CD4-positive, CD25-positive, alpha-beta regulatory T cell (primary cell): ENCODE data around the gene PTPN7. TPM values are rescaled to one million over a fixed set of nuclear protein-coding genes. Genes with fewer than 3 reads are reported as not detected.
"Not testable (repeated sequence)": the region's sequence is repeated elsewhere in the genome, so short reads cannot be mapped to it uniquely, and the experiment has no call there.

Source experiments
- ATAC-seq, 2 donors: fragments of 150-1000 bp; cut with Tn5 transposase; one replicate each; pipeline ENCODE4 v1.10.0; 2021; ENCODE audit warnings: low read depth in 2 of 2, moderate number of reproducible peaks in 2 of 2, moderate library complexity in 1 of 2
- DNase-seq, 3 donors: peaks; one replicate each; pipeline versions ENCODE4 v3.0.0 to v3.0.0-alpha.2; 2012 to 2022; ENCODE audit warnings: mixed read lengths in 1 of 3
- H3K27ac ChIP-seq: one replicate; pipeline ENCODE4 v1.7.0; 2013; ENCODE audit warnings: mild to moderate bottlenecking, low read length; ENCODE audit not compliant: insufficient read depth, poor library complexity, severe bottlenecking
- H3K27me3 ChIP-seq: one replicate; pipeline ENCODE4 v1.7.0; 2013; ENCODE audit warnings: low read length; ENCODE audit not compliant: control insufficient read depth, insufficient read depth
- H3K36me3 ChIP-seq: one replicate; pipeline ENCODE4 v1.7.0; 2013; ENCODE audit warnings: mild to moderate bottlenecking, low read length, moderate library complexity; ENCODE audit not compliant: control insufficient read depth, insufficient read depth
- H3K4me1 ChIP-seq: 2 replicates; pipeline ENCODE4 v1.7.0; 2013; ENCODE audit warnings: mild to moderate bottlenecking, low read length; ENCODE audit not compliant: insufficient read depth, control insufficient read depth, poor library complexity, severe bottlenecking
- H3K4me3 ChIP-seq: one replicate; pipeline ENCODE4 v1.7.0; 2013; ENCODE audit warnings: low read depth, mild to moderate bottlenecking, low read length, moderate library complexity
- H3K9me3 ChIP-seq, 2 experiments: 1 replicate in 1 of 2; 2 replicates in 1 of 2; pipeline ENCODE4 v1.7.0; 2013; ENCODE audit warnings: low read length in 2 of 2, mild to moderate bottlenecking in 1 of 2, moderate library complexity in 1 of 2; ENCODE audit not compliant: control insufficient read depth in 2 of 2
- H3K27ac Mint-ChIP-seq, 3 donors: one replicate each; pipeline ENCODE4 v1.8.0; 2020 to 2022; ENCODE audit warnings: mild to moderate bottlenecking in 3 of 3, mixed read lengths in 3 of 3, moderate library complexity in 2 of 3
- H3K27me3 Mint-ChIP-seq: one replicate; pipeline ENCODE4 v1.8.0; 2022; ENCODE audit warnings: mild to moderate bottlenecking, mixed read lengths
- H3K36me3 Mint-ChIP-seq: one replicate; pipeline ENCODE4 v1.8.0; 2020; ENCODE audit warnings: mixed read lengths
- H3K4me1 Mint-ChIP-seq, 4 donors: one replicate each; pipeline ENCODE4 v1.8.0; 2020 to 2022; ENCODE audit warnings: mixed read lengths in 4 of 4, mild to moderate bottlenecking in 1 of 4
- H3K4me3 Mint-ChIP-seq, 4 donors: one replicate each; pipeline ENCODE4 v1.8.0; 2020 to 2022; ENCODE audit warnings: mild to moderate bottlenecking in 4 of 4, mixed read lengths in 4 of 4, moderate library complexity in 3 of 4
- H3K9me3 Mint-ChIP-seq, 7 donors: one replicate each; pipeline ENCODE4 v1.8.0; 2020 to 2022; ENCODE audit warnings: mixed read lengths in 7 of 7, mild to moderate bottlenecking in 3 of 7, moderate library complexity in 2 of 7
- polyA plus RNA-seq, 4 donors: library from polyadenylated mRNA; unstranded; fragments of 300-500 nt; fragmentation: Illumina TruSeq; gene quantifications; one replicate each; pipeline ENCODE4 v1.2.3, GENCODE V29; 2021
- total RNA-seq: library from RNA; stranded (reverse); gene quantifications from one replicate; pipeline ENCODE4 v1.2.3, GENCODE V29; 2022

PTPN7 gene
- total and polyA plus RNA-seq, 5 donors from 2014 or later, result 57.5 to 124 (median 78.0) TPM

DNA sequence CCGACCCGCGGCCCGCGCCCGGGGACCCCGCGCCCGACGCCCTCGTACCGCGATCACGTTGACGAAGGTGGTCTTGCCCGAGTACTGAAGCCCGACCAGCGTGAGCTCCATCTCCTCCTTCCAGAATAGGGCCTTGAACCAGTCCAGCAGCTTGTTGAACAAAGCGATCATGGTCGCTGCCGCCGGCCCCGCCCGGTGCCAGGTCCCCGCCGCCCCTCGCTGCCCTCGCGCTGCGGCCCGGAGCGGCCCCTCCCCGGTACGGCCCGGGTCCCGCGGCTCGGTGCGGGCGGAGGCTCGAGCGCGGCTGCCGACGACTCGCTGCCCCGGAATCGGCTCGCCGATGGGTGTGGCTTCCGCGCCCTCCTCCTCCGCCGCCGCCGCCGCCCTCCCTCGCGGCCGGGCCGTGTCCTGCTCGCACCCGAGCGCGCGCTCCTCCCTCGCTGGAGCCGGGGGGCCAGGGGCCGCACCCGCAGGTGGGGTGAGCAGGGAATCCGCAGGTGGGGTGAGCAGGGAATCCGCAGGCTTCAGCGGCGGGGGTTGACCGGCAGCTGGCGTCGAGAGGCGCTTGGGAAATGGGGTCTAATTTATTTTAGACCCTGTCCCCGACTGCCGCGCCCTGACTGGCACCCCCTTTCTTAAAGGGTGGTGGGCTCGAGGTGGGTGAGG is 15.9 kb downstream of the PTPN7 start, which contains the start of gene ARL8A:
Gene ARL8A (minus strand): TSS at position 336 of the 666 bp plus-strand sequence. CDS start 165 bp downstream, at position 171.
- Mint-ChIP-seq H3K9me3 (no peaks in the 10 kb centered on the region), H3K4me3 (peak within 1 kb of the TSS; percentile 92 to 97 (median 97)), H3K4me1 (peaks cover 6 to 47% (median 24%) of the 10 kb centered on the region in 4 donors), H3K27ac (peak within 1 kb of the TSS; percentile 96 to 98 (median 97)), H3K27me3 (no peaks in the 10 kb centered on the region), H3K36me3 (peaks cover 3% of the 10 kb centered on the region)
- Histone ChIP-seq H3K9me3 (no peaks in the 10 kb centered on the region), H3K27me3 (no peaks in the 10 kb centered on the region), H3K4me3 (peak within 1 kb of the TSS; percentile 86), H3K27ac (peak within 1 kb of the TSS; percentile 74), H3K36me3 (peaks cover 18% of the 10 kb centered on the region), H3K4me1 (peaks cover 27% of the 10 kb centered on the region)
- DNase-seq (peak; percentile 65 to 73 (median 67)), ATAC-seq (peak; percentile 73 to 76)

DNA sequence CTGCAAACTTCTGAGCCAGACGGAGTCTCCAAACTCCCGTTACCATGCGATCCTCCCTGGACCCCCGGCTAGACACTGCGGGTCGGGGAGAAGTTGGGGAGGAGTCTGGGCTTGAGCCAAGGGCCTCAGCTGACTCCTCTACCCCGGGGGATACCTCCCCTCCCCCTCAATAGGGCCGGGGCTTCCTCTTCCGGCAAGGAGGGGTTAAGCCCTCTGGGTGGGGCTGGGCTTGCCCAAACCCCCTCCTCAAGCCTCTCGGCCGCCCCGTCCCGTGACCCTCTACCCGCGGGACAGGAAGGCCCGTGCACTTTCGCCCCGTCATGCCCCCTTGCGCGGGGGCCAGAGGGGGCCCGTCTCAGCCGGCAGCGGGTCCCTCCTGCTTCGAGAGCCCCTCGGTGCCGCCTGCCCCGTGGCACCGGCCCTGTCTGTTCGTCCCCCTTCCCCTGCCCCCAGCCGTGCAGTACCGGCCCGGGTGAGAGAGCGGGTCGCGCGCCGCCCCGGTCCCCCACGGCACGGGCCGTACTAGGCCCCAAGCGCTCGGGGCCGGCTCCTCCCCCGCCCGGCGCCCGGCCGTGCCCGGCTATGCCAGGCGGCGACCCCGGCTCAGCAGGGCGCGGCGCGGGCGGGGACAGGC is 16.5 kb downstream of the PTPN7 start:
- peaks cover 3% of the 10 kb centered on the region for H3K36me3 Mint-ChIP-seq
- no peaks in the 10 kb centered on the region for H3K9me3 Mint-ChIP-seq
- no peaks in the 10 kb centered on the region for H3K27me3 ChIP-seq
- H3K27ac ChIP-seq, result peak overlapping the region; percentile 74
- no peaks in the 10 kb centered on the region for H3K9me3 ChIP-seq
- H3K27me3 Mint-ChIP-seq, result no peaks in the 10 kb centered on the region
- H3K4me3 Mint-ChIP-seq, result peak overlapping the region; percentile 92 to 97 (median 97)
- peaks cover 27% of the 10 kb centered on the region for H3K4me1 ChIP-seq
- peak overlapping the region; percentile 81 for H3K4me3 ChIP-seq
- H3K4me1 Mint-ChIP-seq, result peaks cover 6 to 50% (median 25%) of the 10 kb centered on the region in 4 donors
- peaks cover 14% of the 10 kb centered on the region for H3K36me3 ChIP-seq
- DNase-seq, result peak in 2 of 3 donors; percentile 24 to 59
- ATAC-seq, result peak; percentile 42
- H3K27ac Mint-ChIP-seq, result peak overlapping the region; percentile 95 to 98 (median 97)

DNA sequence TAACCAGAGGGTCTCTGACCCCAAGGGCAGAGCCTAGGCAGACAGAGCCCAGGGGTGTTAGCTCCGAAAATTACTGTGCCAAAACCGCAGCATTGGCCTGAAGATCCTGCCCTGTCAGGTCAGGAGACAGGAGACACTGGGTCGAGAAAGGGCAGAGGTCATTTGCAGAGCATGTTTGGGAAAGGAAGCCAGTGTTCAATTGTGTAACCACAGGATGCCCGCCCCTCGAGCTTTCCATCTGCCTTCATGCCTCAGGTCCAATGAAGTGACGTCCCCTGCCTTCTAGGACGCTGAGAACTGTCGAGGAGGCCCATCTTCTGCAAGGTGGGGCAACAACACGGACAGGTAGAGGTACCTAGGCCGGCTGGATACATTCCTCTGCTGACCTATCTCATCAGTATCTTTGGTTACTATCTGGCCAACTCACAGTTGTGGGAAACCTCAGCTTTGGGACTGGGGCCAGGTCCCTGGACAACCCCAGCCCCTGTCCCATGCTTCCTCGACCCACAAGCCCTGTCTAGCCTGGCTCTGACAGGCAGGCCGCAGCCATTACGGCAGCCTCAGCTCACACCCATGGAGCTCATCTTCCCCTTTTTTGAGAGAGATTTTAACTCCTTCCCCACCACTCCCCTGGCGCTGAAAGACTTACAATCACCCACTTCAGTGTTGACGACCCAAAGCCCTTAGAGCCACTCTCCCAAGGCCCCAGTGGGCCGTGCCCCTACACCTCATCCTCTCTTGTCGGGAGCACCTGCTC is 17.2 kb downstream of the PTPN7 start:
- H3K36me3 Mint-ChIP-seq, result peaks cover 5% of the 10 kb centered on the region
- peak overlapping the region; percentile 95 to 98 (median 97) for H3K27ac Mint-ChIP-seq
- no peaks in the 10 kb centered on the region for H3K9me3 Mint-ChIP-seq
- Histone ChIP-seq H3K27me3 (no peaks in the 10 kb centered on the region), H3K4me1 (peaks cover 27% of the 10 kb centered on the region), H3K36me3 (peaks cover 12% of the 10 kb centered on the region), H3K27ac (peak overlapping the region; percentile 74), H3K4me3 (peak overlapping the region; percentile 81), H3K9me3 (no peaks in the 10 kb centered on the region)
- ATAC-seq, result peak; percentile 25 to 33
- peak overlapping the region; percentile 92 to 97 (median 97) for H3K4me3 Mint-ChIP-seq
- peaks cover 6 to 55% (median 26%) of the 10 kb centered on the region in 4 donors for H3K4me1 Mint-ChIP-seq
- H3K27me3 Mint-ChIP-seq, result no peaks in the 10 kb centered on the region
- DNase-seq, result peak in 2 of 3 donors; percentile 23 to 38

DNA sequence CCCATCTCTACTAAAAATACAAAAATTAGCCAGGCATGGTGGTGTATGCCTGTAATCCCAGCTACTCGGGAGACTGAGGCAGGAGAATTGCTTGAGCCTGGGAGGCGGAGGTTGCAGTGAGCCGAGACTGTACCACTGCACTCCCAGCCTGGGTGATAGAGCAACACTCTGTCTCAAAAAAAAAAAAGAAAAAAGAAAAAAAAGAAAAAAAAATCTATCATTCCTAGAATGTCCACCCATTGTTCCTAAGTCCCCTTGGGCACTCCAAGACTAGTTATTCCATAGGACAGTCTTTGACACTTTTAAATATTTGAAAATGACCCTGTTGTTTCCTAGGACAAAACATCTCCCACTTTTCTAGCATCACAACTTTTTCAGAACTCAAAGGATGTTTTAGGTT is 18.9 kb downstream of the PTPN7 start:
- Mint-ChIP-seq H3K36me3 (peaks cover 10% of the 10 kb centered on the region), H3K27ac (peak overlapping the region in 1 of 3 donors; percentile 49), H3K4me1 (peaks cover 6 to 50% (median 25%) of the 10 kb centered on the region in 4 donors), H3K4me3 (peak overlapping the region in 1 of 4 donors; percentile 92)
- H3K9me3 ChIP-seq, DNase-seq, H3K4me3 ChIP-seq, ATAC-seq, H3K27ac ChIP-seq, H3K9me3 Mint-ChIP-seq, H3K27me3 Mint-ChIP-seq, H3K27me3 ChIP-seq: not testable (repeated sequence)
- peaks cover 27% of the 10 kb centered on the region for H3K4me1 ChIP-seq
- peaks cover 19% of the 10 kb centered on the region for H3K36me3 ChIP-seq

DNA sequence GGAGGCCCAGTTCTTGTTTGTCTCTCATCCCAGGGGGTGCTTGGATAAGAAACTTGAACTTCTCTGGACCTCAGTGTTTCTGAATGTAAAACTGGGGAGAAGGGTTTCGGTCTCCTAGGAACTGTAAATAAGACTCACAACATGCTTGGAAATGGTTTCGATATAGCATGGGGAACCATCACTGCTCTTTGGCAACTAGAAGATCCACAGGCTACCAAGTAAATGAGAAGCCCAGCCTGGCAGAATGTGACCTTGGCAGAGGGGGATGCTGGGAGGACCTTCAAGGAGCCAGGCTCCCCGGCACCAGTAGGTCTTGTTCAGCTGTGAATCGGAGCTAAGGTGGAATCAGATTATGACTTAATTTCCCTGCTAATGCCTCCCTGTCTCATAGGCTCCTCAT is 19.6 kb downstream of the PTPN7 start:
- H3K27me3 ChIP-seq, result no peaks in the 10 kb centered on the region
- Mint-ChIP-seq H3K36me3 (peaks cover 10% of the 10 kb centered on the region), H3K27ac (peak overlapping the region in 1 of 3 donors; percentile 49), H3K4me1 (peaks cover 6 to 50% (median 24%) of the 10 kb centered on the region in 4 donors), H3K4me3 (peak overlapping the region in 3 of 4 donors; percentile 61 to 92 (median 85)), H3K27me3 (no peaks in the 10 kb centered on the region), H3K9me3 (no peaks in the 10 kb centered on the region)
- peaks cover 27% of the 10 kb centered on the region for H3K4me1 ChIP-seq
- H3K4me3 ChIP-seq, result no peak overlapping the region
- no peak for ATAC-seq
- no peak for DNase-seq
- H3K27ac ChIP-seq, result no peak overlapping the region
- H3K9me3 ChIP-seq, result no peaks in the 10 kb centered on the region
- peaks cover 22% of the 10 kb centered on the region for H3K36me3 ChIP-seq

DNA sequence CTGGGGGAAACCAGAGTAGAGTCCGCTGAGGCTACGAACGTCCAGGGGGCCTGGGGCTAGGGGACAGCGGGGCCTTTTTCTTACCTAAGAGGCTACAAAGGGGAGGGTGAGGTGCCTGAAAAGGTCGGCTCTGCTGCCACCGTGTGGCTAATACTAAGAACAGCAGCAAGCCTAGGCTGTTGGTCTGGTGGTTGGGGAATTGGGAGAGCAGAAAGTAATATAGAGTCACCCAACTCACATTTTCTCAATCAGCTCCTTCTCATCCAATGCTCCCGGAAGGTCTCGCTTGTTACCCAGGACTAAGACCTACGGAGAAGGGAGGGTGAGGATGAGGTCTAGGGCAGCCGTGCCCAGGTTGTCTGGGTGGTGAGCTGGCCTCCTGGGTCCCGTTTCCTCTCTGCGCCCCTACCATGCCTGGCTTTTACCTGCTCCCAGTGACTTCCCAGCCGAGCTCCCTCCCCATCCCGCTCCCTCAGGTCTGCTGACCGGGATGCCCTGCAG is 25.1 kb downstream of the PTPN7 start:
- Mint-ChIP-seq H3K9me3 (no peaks in the 10 kb centered on the region), H3K27ac (no peak overlapping the region), H3K36me3 (peaks cover 10% of the 10 kb centered on the region), H3K27me3 (no peaks in the 10 kb centered on the region), H3K4me1 (peaks cover 0 to 22% (median 5%) of the 10 kb centered on the region in 4 donors), H3K4me3 (peak overlapping the region in 2 of 4 donors; percentile 38 to 56)
- Histone ChIP-seq H3K27me3 (no peaks in the 10 kb centered on the region), H3K9me3 (no peaks in the 10 kb centered on the region), H3K36me3 (peaks cover 56% of the 10 kb centered on the region), H3K4me3 (no peak overlapping the region), H3K27ac (no peak overlapping the region), H3K4me1 (peaks cover 4% of the 10 kb centered on the region)
- ATAC-seq, result peak; percentile 78 to 84
- peak; percentile 33 to 67 (median 58) for DNase-seq

DNA sequence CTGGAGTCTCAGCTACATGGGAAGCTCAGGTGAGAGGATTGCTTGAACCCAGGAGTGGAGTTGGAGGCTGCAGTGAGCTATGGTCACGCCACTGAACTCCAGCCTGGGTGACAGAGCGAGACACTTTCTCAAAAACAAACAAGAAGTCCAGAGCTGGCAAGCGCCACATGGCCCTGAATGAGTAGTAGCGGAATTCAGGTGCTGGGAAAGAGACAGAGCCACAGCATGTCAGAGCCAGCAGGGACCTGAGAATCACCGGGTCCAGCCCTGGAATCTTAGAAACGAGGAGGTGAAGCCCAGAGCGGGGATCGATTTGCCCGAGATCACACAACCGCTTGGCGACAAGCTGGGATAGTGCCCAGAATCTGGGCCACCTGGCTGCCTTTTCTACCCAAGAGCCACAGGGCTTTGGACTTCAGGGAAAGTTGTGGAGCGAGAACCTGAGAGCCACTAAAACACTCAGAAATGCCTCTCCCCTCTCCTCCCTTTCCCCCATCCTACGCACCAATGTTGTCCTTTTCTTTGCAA is 25.7 kb downstream of the PTPN7 start:
- ATAC-seq, result no peak
- H3K36me3 ChIP-seq, result peaks cover 56% of the 10 kb centered on the region

More for the DNA sequence above, 25.7 kb downstream of the PTPN7 start:
- Mint-ChIP-seq H3K4me3 (peak overlapping the region in 1 of 4 donors; percentile 56), H3K27me3 (no peaks in the 10 kb centered on the region), H3K4me1 (peaks cover 0 to 19% (median 5%) of the 10 kb centered on the region in 4 donors), H3K36me3 (peaks cover 10% of the 10 kb centered on the region), H3K27ac (no peak overlapping the region), H3K9me3 (no peaks in the 10 kb centered on the region)
- DNase-seq, result no peak
- no peak overlapping the region for H3K4me3 ChIP-seq
- H3K9me3 ChIP-seq, result no peaks in the 10 kb centered on the region
- H3K27me3 ChIP-seq, result no peaks in the 10 kb centered on the region
- H3K27ac ChIP-seq, result no peak overlapping the region
- H3K4me1 ChIP-seq, result peaks cover 4% of the 10 kb centered on the region
